NOMO-1 treated with DMSO at 0.1 percent for 48 hours (cell line): Measurements from ENCODE around the gene JMJD7.
"Not testable (repeated sequence)": the region's sequence is repeated elsewhere in the genome, so short reads cannot be mapped to it uniquely, and the experiment has no call there.

Experiments
- DNase-seq: peaks from one replicate; lab custom pipeline; 2025; ENCODE audit not compliant: unreplicated experiment; lab: John Stamatoyannopoulos, UW

Gene JMJD7

DNA sequence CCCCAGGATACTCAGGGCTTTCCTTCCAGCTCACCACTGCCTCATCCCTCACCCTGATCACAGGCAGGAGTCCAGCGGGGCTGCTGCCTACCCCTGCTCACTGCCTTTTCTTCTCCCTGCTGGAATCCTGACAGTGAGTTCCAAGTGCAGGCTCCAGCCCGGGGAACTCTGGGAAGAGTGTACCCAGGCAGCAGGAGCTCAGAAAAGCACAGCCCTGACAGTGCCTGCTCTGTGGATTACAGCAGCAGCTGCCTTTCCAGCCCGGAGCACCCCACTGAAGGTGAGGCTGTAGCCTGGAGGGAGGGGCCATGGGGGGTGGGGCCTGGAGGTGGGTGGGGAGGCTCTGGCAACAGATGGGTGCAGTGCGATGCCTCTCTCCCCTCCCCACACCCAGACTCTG is 6.1 kb upstream of the JMJD7 start:
- no peak for DNase-seq

GRCh38 chr15:41822471-41822870 is 5.4 kb upstream of the JMJD7 start:
- no peak for DNase-seq

- DNase-seq: no peak
Measured at GRCh38 chr15:41822957-41823356, 4.9 kb upstream of the JMJD7 start.

- no peak for DNase-seq
Measured at GRCh38 chr15:41823502-41823901, 4.4 kb upstream of the JMJD7 start.

DNA sequence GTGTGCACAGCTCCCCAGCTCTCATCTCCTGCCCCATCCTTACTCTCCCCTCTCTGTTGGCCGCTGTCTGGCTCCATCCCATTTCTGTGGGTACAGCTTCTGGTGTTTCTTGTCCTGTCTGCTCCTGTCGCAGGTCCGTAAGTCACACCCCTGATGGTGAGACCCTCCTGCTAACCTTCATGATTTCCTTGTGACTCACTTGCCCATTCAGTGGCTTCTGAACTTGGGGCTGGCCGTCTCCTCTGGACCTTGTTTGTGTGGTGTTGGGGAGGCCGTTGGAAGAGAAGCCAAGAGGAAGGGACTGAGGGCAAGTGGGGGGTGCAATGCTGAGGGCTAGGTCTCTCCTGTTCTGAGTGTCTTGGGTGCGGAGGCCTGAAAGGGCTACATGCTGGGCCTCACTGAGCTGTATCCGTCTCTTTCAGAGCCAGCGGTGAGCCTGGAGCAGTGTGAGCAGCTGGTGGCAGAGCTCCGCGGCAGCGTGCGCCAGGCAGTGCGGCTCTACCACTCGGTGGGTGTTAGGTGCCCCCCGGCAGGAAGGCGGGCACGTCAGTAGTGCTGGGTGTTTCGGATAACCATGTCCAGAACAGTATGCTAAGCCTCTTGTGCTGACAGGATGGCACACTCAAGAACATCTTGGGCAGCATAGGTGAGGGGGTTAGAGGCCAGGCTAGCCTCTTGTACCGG is 3.7 kb upstream of the JMJD7 start:
- no peak for DNase-seq

- DNase-seq: no peak
Measured at GRCh38 chr15:41825145-41825544, 2.7 kb upstream of the JMJD7 start.

GRCh38 chr15:41825572-41826535 is 2.0 kb upstream of the JMJD7 start:
- DNase-seq: no peak

DNA sequence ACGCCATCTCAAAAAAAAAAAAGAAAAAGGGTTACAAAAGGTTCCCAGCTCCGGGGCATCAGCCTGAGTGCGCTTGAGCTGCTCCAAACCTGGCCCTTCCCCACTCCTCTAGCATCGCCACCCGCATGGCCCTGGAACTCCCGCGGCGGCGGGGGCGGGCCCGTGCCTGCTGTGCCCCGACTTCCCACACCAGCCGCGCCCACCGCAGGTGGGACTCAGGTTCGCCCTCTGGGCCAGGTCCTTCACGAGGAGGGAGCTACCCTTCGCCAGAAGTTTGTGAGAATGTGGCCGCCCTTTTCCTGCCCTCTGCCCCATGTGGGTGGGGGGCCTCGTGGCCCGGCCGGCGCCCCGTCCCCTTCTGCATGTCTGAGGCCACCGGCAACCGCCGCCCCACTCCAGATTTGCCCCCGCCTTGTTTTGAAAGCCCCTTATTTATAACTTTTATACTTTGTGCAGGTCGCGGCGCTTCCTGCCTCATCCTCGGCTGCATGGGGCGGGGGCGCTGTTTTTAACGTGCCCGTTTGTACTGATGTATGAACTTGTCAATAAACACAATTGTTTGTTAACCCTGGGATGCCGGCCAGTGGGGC is 507 bp upstream of the JMJD7 start:
- no peak for DNase-seq

- DNase-seq: no peak
Measured at GRCh38 chr15:41828807-41829141, 882 bp downstream of the JMJD7 start.

DNA sequence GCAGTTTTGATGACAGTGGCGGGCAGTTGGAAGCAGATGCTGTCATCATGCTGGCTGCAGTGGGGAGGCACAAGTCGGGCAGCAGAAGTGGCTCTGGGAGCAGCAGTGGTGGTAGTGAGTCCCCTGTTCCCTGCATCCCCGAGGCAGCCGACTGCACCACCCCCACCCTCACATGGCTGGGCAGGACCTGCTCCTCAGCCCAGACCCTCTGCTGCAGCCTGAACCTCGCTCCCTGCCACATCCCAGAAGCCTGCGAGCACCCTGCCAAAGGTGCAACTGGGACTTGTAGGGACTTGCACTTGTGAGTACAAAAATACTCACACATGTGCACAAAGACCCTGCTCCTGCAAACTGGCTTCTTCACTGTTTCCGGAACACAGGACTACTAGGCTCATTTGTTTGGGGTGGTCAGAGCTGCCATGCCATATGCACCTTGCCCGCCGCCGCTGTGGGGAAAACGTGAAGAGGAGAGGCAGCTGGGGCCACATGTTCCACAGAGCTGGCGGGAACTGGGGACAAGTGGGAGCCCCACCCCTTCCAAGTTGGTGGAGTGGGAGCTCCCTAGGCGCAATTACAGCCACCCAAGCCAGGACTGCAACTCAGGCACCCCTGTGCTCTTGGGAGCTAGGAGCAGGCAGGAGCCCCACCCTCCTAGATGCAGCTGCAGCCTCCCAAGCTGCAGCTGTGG is 2.2 kb downstream of the JMJD7 start:
- DNase-seq: no peak

DNA sequence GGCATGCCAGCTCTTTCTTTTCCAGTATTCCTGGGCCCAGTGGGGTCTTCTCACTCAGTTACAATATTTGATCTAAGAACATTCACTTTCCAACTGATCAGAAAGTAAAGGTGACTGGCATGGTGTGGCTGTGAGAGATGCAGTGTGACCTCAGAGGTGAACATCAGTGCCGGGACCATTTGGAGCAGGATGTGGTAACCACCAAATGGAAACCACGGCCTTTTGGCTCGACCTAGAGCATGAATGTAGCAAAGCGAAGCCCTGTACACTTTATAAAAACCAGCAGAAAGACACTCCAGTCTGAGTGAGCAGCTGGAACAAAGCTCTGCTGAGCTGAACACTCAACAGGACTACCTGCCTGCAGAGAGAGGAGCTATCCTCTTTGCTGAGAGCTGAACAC is 3.4 kb downstream of the JMJD7 start:
- DNase-seq: not testable (repeated sequence)

- DNase-seq: no peak
Measured at GRCh38 chr15:41832208-41832607, 4.3 kb downstream of the JMJD7 start.

DNA sequence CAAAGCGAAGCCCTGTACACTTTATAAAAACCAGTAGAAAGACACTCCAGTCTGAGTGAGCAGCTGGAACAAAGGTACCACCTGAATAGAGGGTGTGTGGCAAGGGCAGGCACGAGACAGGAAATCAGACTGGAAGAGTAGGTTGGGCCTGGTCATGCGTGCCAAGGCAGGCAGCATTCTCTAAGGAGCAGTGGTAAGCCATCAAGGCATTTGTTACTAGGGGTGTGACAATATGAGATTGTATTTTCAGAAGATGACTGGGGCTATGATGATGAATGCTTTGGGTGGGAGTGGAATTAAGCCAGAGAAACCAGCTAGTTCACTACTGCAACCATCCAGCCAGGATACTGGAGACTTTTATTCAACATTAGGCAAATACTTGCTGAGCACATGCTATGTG is 5.0 kb downstream of the JMJD7 start:
- DNase-seq: no peak

DNA sequence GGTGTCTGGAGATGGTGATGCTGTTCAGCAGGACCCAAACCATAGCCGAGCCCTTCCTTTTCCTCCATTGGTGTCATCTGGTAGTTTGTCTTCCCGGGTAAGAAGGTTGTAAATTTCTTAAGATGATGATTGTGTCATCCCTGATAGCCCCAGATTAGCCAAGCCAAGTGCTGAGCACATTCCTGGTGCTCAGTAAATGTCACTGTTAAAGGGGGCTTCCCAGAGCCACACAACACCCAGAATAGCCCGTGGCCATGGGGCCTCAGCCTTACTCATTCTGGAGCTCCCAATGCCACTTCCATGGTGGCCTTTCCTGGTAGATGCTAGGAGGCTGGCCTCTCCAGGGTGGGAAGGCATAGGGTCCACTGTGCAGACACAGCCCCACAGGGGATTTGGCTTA is 6.2 kb downstream of the JMJD7 start:
- no peak for DNase-seq

GRCh38 chr15:41836073-41836472 is 8.2 kb downstream of the JMJD7 start:
- DNase-seq: no peak

GRCh38 chr15:41836713-41837454 is 9.0 kb downstream of the JMJD7 start:
- no peak for DNase-seq

DNA sequence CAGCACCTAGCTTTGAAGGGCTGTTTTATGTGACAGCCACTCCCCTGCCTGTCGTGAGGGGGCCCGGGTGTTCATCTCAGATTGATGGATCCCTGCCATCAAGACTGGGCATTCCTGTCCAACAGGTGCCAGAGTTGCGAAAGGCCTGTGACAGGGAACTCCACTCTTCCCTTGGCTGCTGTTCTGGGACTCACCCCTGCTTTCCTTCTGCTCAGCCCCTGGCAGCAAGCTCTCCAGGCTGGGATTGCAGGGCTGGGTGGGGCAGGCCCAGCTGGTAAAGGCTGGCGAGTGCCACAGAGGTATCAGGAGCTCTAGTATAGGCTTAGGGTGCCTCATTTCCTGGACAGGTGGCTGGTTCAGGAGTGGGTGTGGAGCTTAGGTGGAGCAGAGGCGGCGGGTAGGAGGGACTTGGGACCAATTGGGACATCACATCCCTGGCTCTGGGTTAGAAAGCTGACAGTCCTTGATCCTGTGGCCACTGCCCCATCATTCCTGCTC is 10.6 kb downstream of the JMJD7 start, which contains the start of gene PLA2G4B:
TSS of gene PLA2G4B (plus strand) at position 448 of the 498 bp plus-strand sequence. CDS start 67 bp downstream, outside the sequence.
- DNase-seq: no peak

- no peak for DNase-seq
Measured at GRCh38 chr15:41839781-41840491, 12.0 kb downstream of the JMJD7 start.

DNA sequence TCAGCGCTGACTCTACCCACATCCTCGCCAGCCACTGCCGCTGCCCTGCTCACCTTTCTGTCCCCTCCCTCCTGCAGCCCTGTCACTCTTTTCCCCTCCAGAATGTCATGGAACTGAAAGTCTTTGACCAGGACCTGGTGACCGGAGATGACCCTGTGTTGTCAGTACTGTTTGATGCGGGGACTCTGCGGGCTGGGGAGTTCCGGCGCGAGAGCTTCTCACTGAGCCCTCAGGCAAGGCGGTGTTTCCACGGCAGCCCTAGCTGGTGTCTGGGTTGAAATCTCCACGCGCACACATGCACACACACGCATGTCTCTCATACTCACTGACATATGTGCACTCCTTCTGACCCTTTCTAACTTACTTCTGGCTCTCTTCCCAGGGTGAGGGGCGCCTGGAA is 12.8 kb downstream of the JMJD7 start:
- no peak for DNase-seq

DNA sequence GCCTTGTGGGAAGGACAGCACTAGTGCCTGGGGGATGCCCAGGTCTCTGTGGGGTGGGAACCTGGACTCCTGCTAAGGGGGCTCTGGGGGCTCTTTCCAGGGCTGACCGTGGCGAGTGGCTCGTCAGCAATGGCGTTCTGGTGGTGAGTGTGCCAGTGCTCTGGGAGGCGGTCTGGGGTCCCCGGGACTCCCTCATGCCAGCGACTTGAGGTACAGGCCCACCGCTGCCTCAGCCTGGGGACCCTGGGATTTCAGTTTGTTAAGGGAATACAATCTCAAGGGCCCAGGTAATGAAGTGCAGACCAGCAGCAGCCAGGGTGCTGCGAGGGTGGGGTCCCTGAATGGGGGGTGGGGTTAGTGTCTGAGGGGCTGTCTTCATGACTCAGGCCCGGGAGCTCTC is 13.2 kb downstream of the JMJD7 start:
- no peak for DNase-seq
